H1 (cell line): ENCODE measurements around the gene DHX32. TPM values are rescaled to one million over a fixed set of nuclear protein-coding genes. Genes with fewer than 3 reads are reported as not detected.

ENCODE experiments used
- CTCF ChIA-PET: fragments of 300-600 bp; sonication (Branson Sonifier 250); formaldehyde crosslinking; loops from one replicate; lab custom pipeline; 2021; ENCODE audit not compliant: partially characterized antibody; lab: Charles Lee
- POLR2A ChIA-PET: fragments of 300-600 bp; sonication (Branson Sonifier 250); formaldehyde crosslinking; loops from one replicate; lab custom pipeline; 2021; ENCODE audit warnings: inconsistent platforms; ENCODE audit not compliant: partially characterized antibody; lab: Charles Lee
- DNase-seq, 2 experiments: peaks; one replicate each; pipeline versions ENCODE4 v3.0.0 to v3.0.0-alpha.2; 2010 to 2022; ENCODE audit warnings: low spot score in 2 of 2, low read depth in 1 of 2, mixed read lengths in 1 of 2
- FAIRE-seq: peaks from 2 replicates; lab custom pipeline; 2011; peaks lifted over from hg19 to GRCh38; lab: Jason Lieb, UNC
- H2AFZ ChIP-seq: 2 replicates; pipeline ENCODE4 v1.8.1; 2012; ENCODE audit warnings: low read length, inconsistent platforms
- H2AK5ac ChIP-seq: 2 replicates; pipeline ENCODE4 v1.6.1; 2013; ENCODE audit warnings: low read depth, low read length
- H2BK120ac ChIP-seq: replicated peaks from 2 replicates; pipeline ENCODE3; 2013; ENCODE audit warnings: low read depth, low read length, inconsistent platforms
- H2BK12ac ChIP-seq: 2 replicates; pipeline ENCODE4 v1.6.1; 2013; ENCODE audit warnings: low read depth, low read length
- H2BK15ac ChIP-seq: 2 replicates; pipeline ENCODE4 v1.6.1; 2013; ENCODE audit warnings: low read length
- H2BK20ac ChIP-seq: 2 replicates; pipeline ENCODE4 v1.6.1; 2013; ENCODE audit warnings: low read length
- H2BK5ac ChIP-seq: 2 replicates; pipeline ENCODE4 v1.6.1; 2013; ENCODE audit warnings: low read depth, low read length
- H3K14ac ChIP-seq: 2 replicates; pipeline ENCODE4 v1.6.1; 2013; ENCODE audit warnings: inconsistent platforms; ENCODE audit not compliant: insufficient read length
- H3K18ac ChIP-seq: 2 replicates; pipeline ENCODE4 v1.6.1; 2013; ENCODE audit warnings: low read length; ENCODE audit errors: extremely low read depth
- H3K23ac ChIP-seq: 2 replicates; pipeline ENCODE4 v1.6.1; 2013; ENCODE audit warnings: inconsistent platforms; ENCODE audit not compliant: insufficient read length
- H3K23me2 ChIP-seq: 2 replicates; pipeline ENCODE4 v1.6.1; 2013; ENCODE audit warnings: low read depth, low read length
- H3K27ac ChIP-seq: 2 replicates; pipeline ENCODE4 v1.6.1; 2011; ENCODE audit warnings: low read depth, low read length, inconsistent platforms
- H3K27me3 ChIP-seq, 4 experiments: replicated peaks in 1 of 4; 1 replicate in 1 of 4; 2 replicates in 3 of 4; pipeline versions ENCODE4 v1.6.1 to v1.8.1; 2011 to 2013; ENCODE audit warnings: low read length in 3 of 4, mild to moderate bottlenecking in 3 of 4, inconsistent platforms in 2 of 4, mixed read lengths in 2 of 4, moderate library complexity in 1 of 4; ENCODE audit not compliant: control insufficient read depth in 3 of 4, insufficient read depth in 3 of 4; ENCODE audit errors: extremely low read depth in 1 of 4
- H3K36me3 ChIP-seq, 4 experiments: 2 replicates each; pipeline versions ENCODE4 v1.6.1 to v1.8.1; 2011 to 2013; ENCODE audit warnings: mild to moderate bottlenecking in 4 of 4, low read length in 3 of 4, moderate library complexity in 2 of 4, control low read depth in 1 of 4, inconsistent platforms in 1 of 4; ENCODE audit not compliant: insufficient read depth in 4 of 4, control insufficient read depth in 2 of 4
- H3K4ac ChIP-seq: replicated peaks from 2 replicates; pipeline ENCODE3; 2013; ENCODE audit warnings: low read length, low read depth, mixed read lengths, inconsistent platforms; ENCODE audit not compliant: insufficient read length
- H3K4me1 ChIP-seq, 4 experiments: replicated peaks in 1 of 4; 1 replicate in 1 of 4; 2 replicates in 3 of 4; pipeline versions ENCODE4 v1.6.1 to v1.8.1; 2011 to 2013; ENCODE audit warnings: low read length in 3 of 4, inconsistent platforms in 2 of 4, mixed read lengths in 1 of 4; ENCODE audit not compliant: insufficient read depth in 4 of 4, control insufficient read depth in 3 of 4
- H3K4me2 ChIP-seq, 2 experiments: 2 replicates each; pipeline versions ENCODE4 v1.6.1 to v1.8.1; 2011 to 2013; ENCODE audit warnings: low read depth in 2 of 2, low read length in 2 of 2, control low read depth in 1 of 2, inconsistent platforms in 1 of 2, mild to moderate bottlenecking in 1 of 2; ENCODE audit not compliant: insufficient read depth in 1 of 2
- H3K4me3 ChIP-seq, 4 experiments: fragments of 200-600, 300-600 bp in 1 of 4; sonication (generic), shearing (Covaris generic), sonication (Bioruptor Twin) in 1 of 4; 2 replicates each; pipeline versions ENCODE4 v1.5.1 to v1.8.1; 2011 to 2016; ENCODE audit warnings: low read length in 4 of 4, low read depth in 3 of 4, control low read depth in 2 of 4, inconsistent platforms in 2 of 4, mild to moderate bottlenecking in 2 of 4, mixed read lengths in 1 of 4, moderate library complexity in 1 of 4; ENCODE audit not compliant: insufficient read depth in 2 of 4; ENCODE audit errors: extremely low read depth in 1 of 4
- H3K56ac ChIP-seq: replicated peaks from 2 replicates; pipeline ENCODE3; 2013; ENCODE audit warnings: low read depth, mild to moderate bottlenecking, mixed read lengths, low read length, inconsistent platforms; ENCODE audit not compliant: insufficient read length
- H3K79me1 ChIP-seq: 2 replicates; pipeline ENCODE4 v1.6.1; 2013; ENCODE audit warnings: low read depth, low read length, control low read depth
- H3K79me2 ChIP-seq, 2 experiments: 2 replicates each; pipeline versions ENCODE4 v1.6.1 to v1.8.1; 2012 to 2013; ENCODE audit warnings: low read length in 2 of 2, mild to moderate bottlenecking in 2 of 2, inconsistent platforms in 1 of 2; ENCODE audit not compliant: insufficient read depth in 2 of 2, control insufficient read depth in 1 of 2
- H3K9ac ChIP-seq, 4 experiments: replicated peaks in 1 of 4; 1 replicate in 1 of 4; 2 replicates in 3 of 4; pipeline versions ENCODE4 v1.6.1 to v1.8.1; 2011 to 2013; ENCODE audit warnings: low read depth in 3 of 4, low read length in 3 of 4, control low read depth in 2 of 4, mild to moderate bottlenecking in 2 of 4, moderate library complexity in 2 of 4, inconsistent platforms in 1 of 4; ENCODE audit errors: extremely low read depth in 1 of 4
- H3K9me3 ChIP-seq, 2 experiments: 2 replicates each; pipeline versions ENCODE4 v1.6.1 to v1.8.1; 2012 to 2013; ENCODE audit warnings: mild to moderate bottlenecking in 2 of 2, moderate library complexity in 2 of 2, control low read depth in 1 of 2, inconsistent platforms in 1 of 2, low read depth in 1 of 2, low read length in 1 of 2, mixed read lengths in 1 of 2; ENCODE audit not compliant: insufficient read depth in 2 of 2
- H4K20me1 ChIP-seq, 2 experiments: replicated peaks in 1 of 2; 2 replicates each; pipeline versions ENCODE3 to v1.8.1; 2011 to 2013; ENCODE audit warnings: inconsistent platforms in 2 of 2, low read length in 2 of 2, mild to moderate bottlenecking in 1 of 2; ENCODE audit not compliant: insufficient read depth in 2 of 2, control insufficient read depth in 1 of 2
- H4K5ac ChIP-seq: 2 replicates; pipeline ENCODE4 v1.6.1; 2013; ENCODE audit warnings: low read length, low read depth, mixed read lengths, inconsistent platforms; ENCODE audit not compliant: insufficient read length
- H4K8ac ChIP-seq: 2 replicates; pipeline ENCODE4 v1.8.0; 2013; ENCODE audit warnings: mild to moderate bottlenecking, moderate library complexity, low read length, inconsistent platforms; ENCODE audit not compliant: insufficient read depth; ENCODE audit errors: extremely low read depth
- H4K91ac ChIP-seq: replicated peaks from 2 replicates; pipeline ENCODE3; 2013; ENCODE audit warnings: low read length, mixed read lengths, inconsistent platforms; ENCODE audit not compliant: insufficient read length
- CEBPB ChIP-seq: IDR thresholded peaks from 2 replicates; pipeline ENCODE4 v1.6.1; 2012; ENCODE audit warnings: low read depth, low read length
- EP300 ChIP-seq, 2 experiments: IDR thresholded peaks; 1 replicate in 1 of 2; 2 replicates in 1 of 2; pipeline ENCODE4 v1.6.1; 2011 to 2012; ENCODE audit warnings: low read depth in 2 of 2, low read length in 2 of 2, mild to moderate bottlenecking in 2 of 2, borderline replicate concordance in 1 of 2, inconsistent platforms in 1 of 2, moderate library complexity in 1 of 2
- PHF8 ChIP-seq: fragments of 200-600 bp; sonication (generic); conservative IDR thresholded peaks from 2 replicates; pipeline ENCODE4 v1.7.1; 2012; ENCODE audit warnings: low read depth, mild to moderate bottlenecking, inconsistent platforms, low read length, moderate library complexity
- RAD21 ChIP-seq, 2 experiments: IDR thresholded peaks in 1 of 2; conservative IDR thresholded peaks in 1 of 2; 2 replicates each; pipeline ENCODE4 v1.6.1; 2011; ENCODE audit warnings: low read depth in 2 of 2, low read length in 2 of 2, improper control_type of control experiment in 1 of 2, inconsistent platforms in 1 of 2, mild to moderate bottlenecking in 1 of 2, moderate library complexity in 1 of 2
- RBBP5 ChIP-seq: IDR thresholded peaks from 2 replicates; pipeline ENCODE4 v1.7.1; 2012; ENCODE audit warnings: low read depth, mild to moderate bottlenecking, inconsistent platforms, low read length, moderate library complexity, borderline replicate concordance
- RFX5 ChIP-seq: IDR thresholded peaks from 2 replicates; pipeline ENCODE4 v1.6.1; 2011; ENCODE audit warnings: low read depth, low read length, improper control_type of control experiment, borderline replicate concordance
- SIRT6 ChIP-seq: IDR thresholded peaks from one replicate; pipeline ENCODE4 v1.7.1; 2012; ENCODE audit warnings: low read length, inconsistent platforms
- SP2 ChIP-seq: IDR thresholded peaks from 2 replicates; pipeline ENCODE4 v1.6.1; 2012; ENCODE audit warnings: mild to moderate bottlenecking, low read length, inconsistent platforms
- TEAD4 ChIP-seq: IDR thresholded peaks from 2 replicates; pipeline ENCODE4 v1.6.1; 2012; ENCODE audit warnings: low read depth, low read length, inconsistent platforms, mixed read lengths
- WGBS, 2 experiments: shearing (Covaris generic) in 1 of 2; methylation state at CpG; one replicate each; pipeline versions ENCODE4 v1.1.6 to v1.1.7; 2013 to 2015; ENCODE audit warnings: low lambda C conversion rate in 2 of 2, mixed read lengths in 2 of 2, inconsistent platforms in 1 of 2, low coverage in 1 of 2, missing lambda C conversion rate in 1 of 2; ENCODE audit not compliant: insufficient replicate concordance in 2 of 2, insufficient coverage in 1 of 2, insufficient read length in 1 of 2; ENCODE audit errors: extremely low coverage in 1 of 2, missing lambda C conversion rate in 1 of 2; 5-methylcytosine and 5-hydroxymethylcytosine counted together
- polyA plus RNA-seq, 7 experiments: library from polyadenylated mRNA; depleted of rRNA in 3 of 7; stranded (reverse) in 5 of 7; unstranded in 2 of 7; fragments of >200 nt in 5 of 7; fragments of 200-250 nt in 2 of 7; gene quantifications; 1 replicate in 5 of 7; 2 replicates in 1 of 7; 4 replicates in 1 of 7; pipeline versions ENCODE4 v1.2.1 to v1.2.3, GENCODE V29; 2011 to 2013; ENCODE audit warnings: missing spikeins in 2 of 7, mixed read lengths in 2 of 7
- total RNA-seq: library from RNA; stranded (reverse); fragmentation: NEBNext Ultra II Directional; extraction: Animal tissue kit (Norgen Biotek cat#: 25700); gene quantifications from 2 replicates; pipeline ENCODE4 v1.2.1, GENCODE V29; 2021
- TF ChIP-seq, protein P1 (sequence below): IDR thresholded peaks from 2 replicates; pipeline ENCODE4 v1.6.1; 2011; ENCODE audit warnings: low read length, improper control_type of control experiment

Gene DHX32
- total and polyA plus RNA-seq, 2 of the 8 experiments (the other 6 are each of a cell fraction or from before 2014, with no cell fraction given), result 12.4 to 15.8 TPM

DNA sequence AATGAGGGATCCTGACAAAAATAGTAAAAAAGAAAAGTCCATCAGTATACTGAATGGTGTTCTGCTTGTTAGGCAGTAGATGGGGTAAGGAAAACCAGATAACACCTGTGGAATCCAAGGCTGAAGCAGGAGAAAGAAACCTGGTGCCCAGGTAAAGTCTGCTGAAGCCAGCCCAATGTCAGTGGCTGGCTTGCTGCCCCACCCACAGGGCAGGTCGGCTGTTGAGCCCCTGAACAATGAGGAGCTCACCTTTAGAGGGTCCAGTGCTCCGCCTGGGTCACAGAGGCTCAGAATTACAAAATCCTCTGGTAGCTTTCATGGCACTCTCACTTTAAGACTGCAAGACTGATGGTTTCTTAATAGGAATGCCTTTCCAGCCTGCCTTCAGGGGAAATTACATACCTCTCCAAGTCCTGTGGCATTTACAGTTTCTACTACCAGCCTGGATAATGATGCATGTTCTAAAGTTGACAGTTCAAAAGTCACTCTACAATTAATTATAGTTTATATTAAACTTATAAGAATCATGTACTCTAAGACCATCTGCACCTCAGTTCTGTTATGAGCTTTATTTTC, 23.8 kb downstream of the DHX32 start:
- H2BK20ac ChIP-seq, result no peak overlapping the region
- H3K4ac ChIP-seq, result no peak overlapping the region
- no peak overlapping the region for H2AK5ac ChIP-seq
- no peak overlapping the region for H4K91ac ChIP-seq
- no peak overlapping the region for H3K27ac ChIP-seq
- no peaks in the 10 kb centered on the region for H3K23me2 ChIP-seq
- H3K36me3 ChIP-seq, result peaks cover 0 to 10% (median 2%) of the 10 kb centered on the region in 4 experiments; a peak in 3 of 8 replicates
- H3K79me1 ChIP-seq, result no peaks in the 10 kb centered on the region
- H4K20me1 ChIP-seq, result no peaks in the 10 kb centered on the region
- no peak overlapping the region for H3K18ac ChIP-seq
- WGBS, 2 experiments, result 84% methylated on average over 2 of the region's 2 CpGs; no CpG with 5 or more reads in 1 of the 2 experiments
- ChIA-PET CTCF (interaction anchor here (0.8 to 4.1 kb wide), 3 partner anchors 11 to 42 kb away, joined by 3 to 30 read pairs (median 3); no protein-coding TSS in a partner anchor), POLR2A (interaction anchor here (0.6 to 1.7 kb wide), 6 partner anchors 9 to 1050 kb away, joined by 3 to 5 read pairs (median 4); no protein-coding TSS in a partner anchor)
- no peak overlapping the region for H3K9ac ChIP-seq
- H3K56ac ChIP-seq, result no peak overlapping the region
- no peak for DNase-seq
- no peak overlapping the region for H2BK15ac ChIP-seq
- H3K4me2 ChIP-seq, result no peak overlapping the region
- H3K4me1 ChIP-seq, result no peaks in the 10 kb centered on the region
- H2BK120ac ChIP-seq, result no peak overlapping the region
- H3K14ac ChIP-seq, result no peak overlapping the region
- no peaks in the 10 kb centered on the region for H3K27me3 ChIP-seq
- H2BK5ac ChIP-seq, result no peak overlapping the region
- H2BK12ac ChIP-seq, result no peak overlapping the region
- no peaks in the 10 kb centered on the region for H3K9me3 ChIP-seq
- no peak for TF ChIP-seq SIRT6
- TF ChIP-seq EP300 (IDR thresholded peaks at IDR 0.05; ENCODE audit: borderline replicate concordance in 1 of 2, low read depth in 2 of 2, low read length in 2 of 2), result no peak
- TF ChIP-seq CEBPB, result no peak
- no peak for TF ChIP-seq RAD21 (IDR thresholded peaks at IDR 0.05 in 1 of 2, conservative IDR thresholded peaks at IDR 0.05 in 1 of 2; ENCODE audit: low read depth in 2 of 2, low read length in 2 of 2)
- TF ChIP-seq RFX5, result no peak
- TF ChIP-seq, protein P1, sequence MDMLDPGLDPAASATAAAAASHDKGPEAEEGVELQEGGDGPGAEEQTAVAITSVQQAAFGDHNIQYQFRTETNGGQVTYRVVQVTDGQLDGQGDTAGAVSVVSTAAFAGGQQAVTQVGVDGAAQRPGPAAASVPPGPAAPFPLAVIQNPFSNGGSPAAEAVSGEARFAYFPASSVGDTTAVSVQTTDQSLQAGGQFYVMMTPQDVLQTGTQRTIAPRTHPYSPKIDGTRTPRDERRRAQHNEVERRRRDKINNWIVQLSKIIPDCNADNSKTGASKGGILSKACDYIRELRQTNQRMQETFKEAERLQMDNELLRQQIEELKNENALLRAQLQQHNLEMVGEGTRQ, result no peak
- no peak for TF ChIP-seq TEAD4
- no peak for TF ChIP-seq PHF8
- no peak for TF ChIP-seq SP2
- TF ChIP-seq RBBP5, result no peak
- TF ChIP-seq, all 59 proteins: peak for 0
- Histone ChIP-seq H3K79me2 (no peaks in the 10 kb centered on the region), H3K4me3 (no peak overlapping the region), H2AFZ (no peak overlapping the region), H4K8ac (no peak overlapping the region), H4K5ac (no peak overlapping the region), H3K23ac (no peak overlapping the region)
- FAIRE-seq, result no peak
